Panc1 (cell line): ENCODE measurements around the gene C1QTNF2. TPM values are rescaled to one million over a fixed set of nuclear protein-coding genes. Genes with fewer than 3 reads are reported as not detected.
"Not testable (repeated sequence)": the region's sequence is repeated elsewhere in the genome, so short reads cannot be mapped to it uniquely, and the experiment has no call there.

Experiments used
- ATAC-seq: fragments of 200-7000 bp; cut with Tn5 transposase; 2 replicates; pipeline ENCODE4 v1.9.1; 2020; ENCODE audit warnings: mild to moderate bottlenecking, moderate library complexity
- BruUV-seq: library from RNA; stranded (reverse); fragments of 400-500 nt; replicated peaks from 2 replicates; lab custom pipeline; 2021; lab: Mats Ljungman, UMichigan
- CTCF ChIA-PET: fragments of 300-600 bp; sonication (Branson Sonifier 250); formaldehyde crosslinking; loops from one replicate; lab custom pipeline; 2022; ENCODE audit warnings: antibody characterized with exemption; lab: Charles Lee
- POLR2A ChIA-PET: fragments of 300-600 bp; sonication (Branson Sonifier 250); formaldehyde crosslinking; loops from one replicate; lab custom pipeline; 2022; ENCODE audit warnings: antibody characterized with exemption; lab: Charles Lee
- DNase-seq: peaks from one replicate; pipeline ENCODE4 v3.0.0-alpha.2; 2010; ENCODE audit warnings: low read depth, low spot score
- H3K27ac ChIP-seq: 2 replicates; pipeline ENCODE4 v1.5.1; 2011; ENCODE audit warnings: mild to moderate bottlenecking, low read length, inconsistent platforms
- H3K27me3 ChIP-seq: fragments of 200-500 bp; sonication (Bioruptor generic); 2 replicates; pipeline ENCODE4 v1.6.0; 2014; ENCODE audit warnings: low read length, inconsistent platforms; ENCODE audit not compliant: control insufficient read depth, insufficient read depth
- H3K36me3 ChIP-seq: fragments of 200-500 bp; sonication (Bioruptor generic); 2 replicates; pipeline ENCODE4 v1.5.1; 2014; ENCODE audit warnings: inconsistent platforms, mild to moderate bottlenecking, low read length, moderate library complexity; ENCODE audit not compliant: control insufficient read depth, insufficient read depth
- H3K4me1 ChIP-seq: 2 replicates; pipeline ENCODE4 v1.5.1; 2011; ENCODE audit warnings: inconsistent platforms, mild to moderate bottlenecking, low read length, moderate library complexity; ENCODE audit not compliant: control insufficient read depth, insufficient read depth
- H3K4me3 ChIP-seq, 2 experiments: 2 replicates each; pipeline ENCODE4 v1.5.1; 2011 to 2012; ENCODE audit warnings: low read depth in 2 of 2, low read length in 2 of 2, mild to moderate bottlenecking in 2 of 2, inconsistent platforms in 1 of 2, moderate library complexity in 1 of 2
- H3K9me3 ChIP-seq: fragments of 200-500 bp; sonication (Bioruptor generic); 2 replicates; pipeline ENCODE4 v1.5.1; 2014; ENCODE audit warnings: low read depth, mild to moderate bottlenecking, inconsistent platforms, low read length, moderate library complexity; ENCODE audit not compliant: control insufficient read depth, insufficient read depth
- CTCF ChIP-seq: fragments of 450-650 bp; IDR thresholded peaks from 2 replicates; pipeline ENCODE4 v1.5.1; 2017; ENCODE audit warnings: mild to moderate bottlenecking
- POLR2AphosphoS5 ChIP-seq: IDR thresholded peaks from 2 replicates; pipeline ENCODE4 v1.6.1; 2012; ENCODE audit warnings: mild to moderate bottlenecking, low read depth, low read length, moderate library complexity
- REST ChIP-seq, 2 experiments: IDR thresholded peaks; 2 replicates each; pipeline ENCODE4 v1.6.1; 2011 to 2012; ENCODE audit warnings: low read depth in 2 of 2, control low read depth in 1 of 2, low read length in 1 of 2, mild to moderate bottlenecking in 1 of 2, moderate library complexity in 1 of 2; ENCODE audit not compliant: insufficient read depth in 1 of 2
- SIN3A ChIP-seq: IDR thresholded peaks from 2 replicates; pipeline ENCODE4 v1.6.1; 2012; ENCODE audit warnings: low read depth, mild to moderate bottlenecking, low read length, moderate library complexity, borderline replicate concordance; ENCODE audit not compliant: insufficient read depth
- TCF7L2 ChIP-seq: IDR thresholded peaks from 2 replicates; pipeline ENCODE4 v1.6.1; 2011; ENCODE audit warnings: mild to moderate bottlenecking, low read depth, low read length, inconsistent platforms
- in situ Hi-C: cut with HindIII; loops from 2 replicates; pipeline ENCODE4 v1.10.0; 2016; ENCODE audit warnings: low sequenced_read_pairs, low pct_unique_long_range_greater_than_20kb
- intact Hi-C: fragments of 100-400 bp; cut with micrococcal nuclease; formaldehyde crosslinking; loops from one replicate; pipeline ENCODE4 v1.10.0; 2022; ENCODE audit not compliant: unreplicated experiment
- total RNA-seq: library from RNA; stranded (reverse); gene quantifications from one replicate; pipeline ENCODE4 v1.2.1, GENCODE V29; 2021; ENCODE audit not compliant: unreplicated experiment

C1QTNF2 gene
- total RNA-seq, 1 experiment from 2014 or later = 0.44 TPM

GRCh38 chr5:160341309-160341870 is 29.0 kb downstream of the C1QTNF2 start:
- H3K4me1 ChIP-seq = peaks cover 4% of the 10 kb centered on the region
- no TSS peak for BruUV-seq
- in situ Hi-C loops = no loop called here
- ATAC-seq = no peak
- no peaks in the 10 kb centered on the region for H3K9me3 ChIP-seq
- no peak for DNase-seq
- TF ChIP-seq CTCF = no peak
- TF ChIP-seq POLR2AphosphoS5 = no peak
- no peak for TF ChIP-seq TCF7L2
- no peak for TF ChIP-seq SIN3A
- no peak for TF ChIP-seq REST (IDR thresholded peaks at IDR 0.05; ENCODE audit: insufficient read depth in 1 of 2, low read depth in 2 of 2, low read length in 1 of 2)
- intact Hi-C loops = no loop called here
- CTCF ChIA-PET = no interaction called here
- H3K27ac ChIP-seq = peak overlapping the region; percentile 10; the same call in 1 of the 2 replicates
- POLR2A ChIA-PET = interaction anchor here (0.6 kb wide), 1 partner anchor 28 kb away, joined by 3 read pairs; no protein-coding TSS in a partner anchor
- no peaks in the 10 kb centered on the region for H3K36me3 ChIP-seq
- H3K4me3 ChIP-seq = no peak overlapping the region
- no peaks in the 10 kb centered on the region for H3K27me3 ChIP-seq

- BruUV-seq, ATAC-seq, H3K27ac ChIP-seq, H3K9me3 ChIP-seq, intact Hi-C loops, H3K27me3 ChIP-seq, H3K36me3 ChIP-seq, H3K4me1 ChIP-seq, in situ Hi-C loops, H3K4me3 ChIP-seq, DNase-seq: not testable (repeated sequence)
- ChIA-PET POLR2A (interaction anchor here (0.6 kb wide), 1 partner anchor 27 kb away, joined by 3 read pairs; no protein-coding TSS in a partner anchor), CTCF (interaction anchor here (0.7 kb wide), 1 partner anchor 48 kb away, joined by 19 read pairs; no protein-coding TSS in a partner anchor)
These were observed 29.9 kb downstream of the C1QTNF2 start for GRCh38 chr5:160340513-160340912.

- Histone ChIP-seq H3K4me1 (no peaks in the 10 kb centered on the region; the same call in 1 of the 2 replicates), H3K27me3 (no peaks in the 10 kb centered on the region), H3K27ac (no peak overlapping the region), H3K9me3 (no peaks in the 10 kb centered on the region), H3K36me3 (no peaks in the 10 kb centered on the region), H3K4me3 (no peak overlapping the region)
- DNase-seq (no peak), ATAC-seq (no peak)
- ChIA-PET CTCF (no interaction called here), POLR2A (no interaction called here)
- no TSS peak for BruUV-seq
- intact Hi-C loops = no loop called here
- in situ Hi-C loops = no loop called here
- TF ChIP-seq POLR2AphosphoS5 (no peak), SIN3A (no peak), REST (IDR thresholded peaks at IDR 0.05; ENCODE audit: insufficient read depth in 1 of 2, low read depth in 2 of 2, low read length in 1 of 2) (no peak), TCF7L2 (no peak), CTCF (no peak)
These were observed 30.9 kb downstream of the C1QTNF2 start for GRCh38 chr5:160339406-160340130.
